HCT116 (cell line): ENCODE data around the gene C11orf91. TPM values are rescaled to one million over a fixed set of nuclear protein-coding genes. Genes with fewer than 3 reads are reported as not detected.

ENCODE experiments used
- ATAC-seq: fragments of 200-7000 bp; cut with Tn5 transposase; 2 replicates; pipeline ENCODE4 v1.9.1; 2020; ENCODE audit warnings: mild to moderate bottlenecking, moderate library complexity
- BruUV-seq: library from RNA; stranded (reverse); fragments of 400-500 nt; replicated peaks from 2 replicates; lab custom pipeline; 2021; lab: Mats Ljungman, UMichigan
- CTCF ChIA-PET: fragments of 300-600 bp; sonication (Branson Sonifier 250); formaldehyde crosslinking; loops from one replicate; lab custom pipeline; 2021; ENCODE audit warnings: antibody characterized with exemption; lab: Charles Lee
- POLR2A ChIA-PET: fragments of 300-600, 350-600 bp; sonication (Branson Sonifier 250); formaldehyde crosslinking; loops from one replicate; lab custom pipeline; 2021; ENCODE audit warnings: antibody characterized with exemption; lab: Charles Lee
- RAD21 ChIA-PET, 2 experiments: fragments of 300-600 bp; sonication (Branson Sonifier 250); formaldehyde crosslinking; loops; one replicate each; lab custom pipeline; 2023; ENCODE audit warnings: low total read pairs in 2 of 2; ENCODE audit not compliant: uncharacterized antibody in 2 of 2, unreplicated experiment in 2 of 2, low non-redundant PET in 1 of 2; lab: Charles Lee
- DNase-seq: peaks from one replicate; pipeline ENCODE4 v3.0.0-alpha.2; 2010; ENCODE audit warnings: low read depth, low spot score
- H2AFZ ChIP-seq: fragments of 200-600 bp; shearing (Covaris generic), sonication (generic); 2 replicates; pipeline ENCODE4 v1.6.1; 2017; ENCODE audit warnings: low read depth, mixed run types, mixed read lengths, antibody characterized with exemption, low read length; ENCODE audit not compliant: poor library complexity, severe bottlenecking
- H3K27ac ChIP-seq: 2 replicates; pipeline ENCODE4 v1.5.1; 2012; ENCODE audit warnings: low read depth, low read length
- H3K27me3 ChIP-seq: fragments of 200-600 bp; sonication (generic); 2 replicates; pipeline ENCODE4 v1.6.1; 2016; ENCODE audit warnings: mixed run types, low read length, mixed read lengths; ENCODE audit not compliant: insufficient read depth
- H3K36me3 ChIP-seq, 2 experiments: fragments of 200-500 bp in 1 of 2; fragments of 200-600 bp in 1 of 2; sonication (Bioruptor generic) in 1 of 2; sonication (generic) in 1 of 2; 2 replicates each; pipeline versions ENCODE4 v1.5.1 to v1.6.1; 2014 to 2016; ENCODE audit warnings: low read length in 2 of 2, inconsistent platforms in 1 of 2, mixed read lengths in 1 of 2, mixed run types in 1 of 2; ENCODE audit not compliant: insufficient read depth in 2 of 2, control insufficient read depth in 1 of 2
- H3K4me1 ChIP-seq, 2 experiments: fragments of 200-600 bp in 1 of 2; sonication (generic) in 1 of 2; 2 replicates each; pipeline versions ENCODE4 v1.5.1 to v1.6.1; 2012 to 2017; ENCODE audit warnings: low read length in 2 of 2, inconsistent platforms in 1 of 2, mild to moderate bottlenecking in 1 of 2, mixed read lengths in 1 of 2, mixed run types in 1 of 2, moderate library complexity in 1 of 2; ENCODE audit not compliant: insufficient read depth in 2 of 2, control insufficient read depth in 1 of 2
- H3K4me2 ChIP-seq: fragments of 200-600 bp; sonication (generic); 2 replicates; pipeline ENCODE4 v1.6.1; 2017; ENCODE audit warnings: mixed run types, low read length, mixed read lengths
- H3K4me3 ChIP-seq, 2 experiments: fragments of 200-600 bp in 1 of 2; sonication (generic) in 1 of 2; replicated peaks in 1 of 2; 2 replicates each; pipeline ENCODE4 v1.5.1; 2011 to 2016; ENCODE audit warnings: low read length in 2 of 2, control low read depth in 1 of 2, low read depth in 1 of 2, mild to moderate bottlenecking in 1 of 2, mixed read lengths in 1 of 2, mixed run types in 1 of 2
- H3K79me2 ChIP-seq: fragments of 200-600 bp; sonication (generic); 2 replicates; pipeline ENCODE4 v1.6.1; 2017; ENCODE audit warnings: mild to moderate bottlenecking, mixed run types, low read length, moderate library complexity, mixed read lengths; ENCODE audit not compliant: insufficient read depth
- H3K9ac ChIP-seq: fragments of 200-600 bp; sonication (generic); 2 replicates; pipeline ENCODE4 v1.6.1; 2016; ENCODE audit warnings: low read length, mixed read lengths
- H3K9me2 ChIP-seq: fragments of 200-600 bp; sonication (generic), shearing (Covaris generic); 2 replicates; pipeline ENCODE4 v1.6.1; 2017; ENCODE audit warnings: mixed run types, mild to moderate bottlenecking, moderate library complexity; ENCODE audit not compliant: insufficient read depth
- H3K9me3 ChIP-seq, 2 experiments: fragments of 200-500 bp in 1 of 2; fragments of 200-600 bp in 1 of 2; sonication (Bioruptor generic) in 1 of 2; sonication (generic) in 1 of 2; 2 replicates each; pipeline ENCODE4 v1.6.1; 2014 to 2017; ENCODE audit warnings: low read length in 2 of 2, mixed read lengths in 2 of 2, inconsistent platforms in 1 of 2, low read depth in 1 of 2, mild to moderate bottlenecking in 1 of 2, mixed run types in 1 of 2, moderate library complexity in 1 of 2; ENCODE audit not compliant: control insufficient read depth in 1 of 2, insufficient read depth in 1 of 2
- H4K20me1 ChIP-seq: fragments of 200-600 bp; sonication (generic), shearing (Covaris generic); 2 replicates; pipeline ENCODE4 v1.6.1; 2017; ENCODE audit warnings: mixed run types, mild to moderate bottlenecking, moderate library complexity; ENCODE audit not compliant: insufficient read depth
- CBX3 ChIP-seq: IDR thresholded peaks from 2 replicates; pipeline ENCODE4 v1.6.1; 2012; ENCODE audit warnings: low read depth
- CEBPB ChIP-seq: IDR thresholded peaks from 2 replicates; pipeline ENCODE4 v1.6.1; 2012; ENCODE audit warnings: low read depth
- EGR1 ChIP-seq: IDR thresholded peaks from 2 replicates; pipeline ENCODE4 v1.6.1; 2012; ENCODE audit warnings: low read depth
- ELF1 ChIP-seq: IDR thresholded peaks from 2 replicates; pipeline ENCODE4 v1.6.1; 2012; ENCODE audit warnings: low read depth, borderline replicate concordance
- EZH2 ChIP-seq: fragments of 200-600 bp; sonication (generic); IDR thresholded peaks from 2 replicates; pipeline ENCODE4 v1.6.1; 2017; ENCODE audit warnings: antibody characterized with exemption, mixed run types
- EZH2phosphoT487 ChIP-seq: fragments of 200-600 bp; IDR thresholded peaks from 2 replicates; pipeline ENCODE4 v1.6.1; 2018; ENCODE audit warnings: antibody characterized with exemption, borderline replicate concordance
- JUND ChIP-seq: IDR thresholded peaks from 2 replicates; pipeline ENCODE4 v1.6.1; 2012
- POLR2A ChIP-seq: IDR thresholded peaks from 2 replicates; pipeline ENCODE4 v1.7.0; 2011; ENCODE audit warnings: borderline replicate concordance; ENCODE audit not compliant: insufficient read depth, insufficient read length; ENCODE audit errors: extremely low read depth
- POLR2AphosphoS5 ChIP-seq: IDR thresholded peaks from 2 replicates; pipeline ENCODE4 v1.6.1; 2011; ENCODE audit warnings: mild to moderate bottlenecking, low read depth, low read length, moderate library complexity
- SRF ChIP-seq: IDR thresholded peaks from 2 replicates; pipeline ENCODE4 v1.6.1; 2012; ENCODE audit warnings: low read depth
- YY1 ChIP-seq: IDR thresholded peaks from 2 replicates; pipeline ENCODE4 v1.6.1; 2011; ENCODE audit warnings: low read length, low read depth, moderate library complexity, mild to moderate bottlenecking; ENCODE audit not compliant: insufficient replicate concordance; ENCODE audit errors: extremely low read depth
- ZFX ChIP-seq: fragments of 450-650 bp; IDR thresholded peaks from 2 replicates; pipeline ENCODE4 v1.6.1; 2017
- intact Hi-C: fragments of 100-400 bp; cut with micrococcal nuclease; formaldehyde crosslinking; loops from 2 replicates; pipeline ENCODE4 v1.10.0; 2022
- total RNA-seq: library from RNA; stranded (reverse); gene quantifications from one replicate; pipeline ENCODE4 v1.2.1, GENCODE V29; 2021; ENCODE audit not compliant: unreplicated experiment
- TF ChIP-seq, protein P1 (sequence below): IDR thresholded peaks from 2 replicates; pipeline ENCODE4 v1.6.1; 2012
- TF ChIP-seq, protein P2 (sequence below): IDR thresholded peaks from 2 replicates; pipeline ENCODE4 v1.6.1; 2012
- TF ChIP-seq, protein P3 (sequence below): IDR thresholded peaks from 2 replicates; pipeline ENCODE4 v1.6.1; 2011; ENCODE audit warnings: mild to moderate bottlenecking, low read length, moderate library complexity; ENCODE audit not compliant: insufficient replicate concordance; ENCODE audit errors: extremely low read depth

Gene C11orf91
- total RNA-seq, 1 experiment from 2014 or later = 0.54 TPM

DNA sequence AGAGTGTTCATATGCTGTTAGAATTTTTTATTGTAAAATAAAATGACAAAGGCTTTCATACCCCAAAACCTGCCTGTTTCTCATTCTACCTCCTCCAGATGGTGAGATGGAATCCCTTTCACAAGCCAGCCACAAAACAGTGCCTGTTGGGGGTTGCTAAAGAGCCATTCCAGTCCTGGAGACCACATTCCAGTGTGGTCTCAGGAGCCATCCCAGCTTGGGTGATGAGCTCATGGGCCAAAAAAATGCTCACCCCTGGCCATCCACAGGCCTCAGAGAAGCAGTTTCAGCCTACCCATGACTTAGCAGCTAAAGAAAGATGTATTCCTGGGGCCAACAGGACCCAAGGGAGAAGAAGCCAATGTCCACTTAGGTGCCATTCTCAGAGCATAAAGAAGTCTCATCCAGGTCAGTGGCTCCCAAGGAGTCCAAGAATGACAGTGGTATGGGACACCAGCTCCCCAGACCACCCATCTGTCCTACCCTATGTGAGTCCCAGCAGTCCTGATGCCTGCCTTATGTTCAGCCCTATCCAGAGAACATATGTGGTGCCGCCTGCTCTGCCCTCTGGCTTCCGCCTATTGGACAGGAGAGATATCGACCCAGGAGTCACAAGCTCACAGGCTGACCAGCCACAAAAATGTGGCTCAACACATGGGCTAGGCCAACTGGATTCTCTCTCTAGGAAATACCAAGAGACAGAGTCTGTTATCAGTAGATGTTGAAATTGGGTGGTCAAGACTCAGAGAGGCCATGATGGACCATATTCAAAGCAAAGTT is 26.4 kb downstream of the C11orf91 start:
- BruUV-seq = no TSS peak
- Histone ChIP-seq H3K9me2 (no peaks in the 10 kb centered on the region), H3K27ac (no peak overlapping the region), H3K4me3 (no peak overlapping the region), H3K36me3 (no peaks in the 10 kb centered on the region), H2AFZ (no peak overlapping the region), H3K9ac (no peak overlapping the region), H3K4me1 (peaks cover 0 to 14% of the 10 kb centered on the region in 2 experiments; a peak in 2 of 4 replicates), H3K9me3 (no peaks in the 10 kb centered on the region), H3K4me2 (no peak overlapping the region), H3K79me2 (no peaks in the 10 kb centered on the region), H3K27me3 (no peaks in the 10 kb centered on the region), H4K20me1 (no peaks in the 10 kb centered on the region)
- DNase-seq = no peak
- intact Hi-C loops = no loop called here
- POLR2A ChIA-PET = no interaction called here
- RAD21 ChIA-PET = no interaction called here
- no peak for ATAC-seq
- no peak for TF ChIP-seq EZH2phosphoT487
- TF ChIP-seq, protein P1, sequence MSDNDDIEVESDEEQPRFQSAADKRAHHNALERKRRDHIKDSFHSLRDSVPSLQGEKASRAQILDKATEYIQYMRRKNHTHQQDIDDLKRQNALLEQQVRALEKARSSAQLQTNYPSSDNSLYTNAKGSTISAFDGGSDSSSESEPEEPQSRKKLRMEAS = no peak
- CTCF ChIA-PET = interaction anchor here (0.8 kb wide), 1 partner anchor 68 kb away, joined by 3 read pairs; no protein-coding TSS in a partner anchor

DNA sequence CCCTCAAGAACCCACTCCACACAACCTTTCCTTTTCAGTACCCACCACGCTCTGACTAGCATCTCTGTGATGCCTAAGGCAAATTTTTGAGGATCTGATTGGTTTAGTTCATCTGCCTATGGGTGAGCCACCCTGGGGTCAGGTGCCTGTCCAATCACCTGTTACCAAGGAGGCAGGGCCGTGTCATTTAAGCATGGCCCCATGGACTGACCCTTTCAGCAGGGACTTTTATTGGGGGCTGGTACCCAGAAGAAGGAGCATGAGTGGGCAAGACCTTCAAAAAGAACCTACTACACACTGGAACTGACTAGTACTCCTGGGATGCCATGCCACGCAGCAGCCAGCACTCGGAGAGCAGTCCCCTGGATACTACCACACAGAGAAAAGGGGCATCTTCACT is 28.4 kb downstream of the C11orf91 start:
- DNase-seq = no peak
- H4K20me1 ChIP-seq = no peaks in the 10 kb centered on the region
- intact Hi-C loops = no loop called here
- H3K27me3 ChIP-seq = no peaks in the 10 kb centered on the region
- no TSS peak for BruUV-seq
- POLR2A ChIA-PET = no interaction called here
- H3K36me3 ChIP-seq = no peaks in the 10 kb centered on the region
- no peak for ATAC-seq
- TF ChIP-seq JUND (no peak), ELF1 (no peak), EGR1 (no peak), CEBPB (no peak), EZH2 (no peak), ZFX (no peak), SRF (no peak), POLR2AphosphoS5 (no peak), YY1 (no peak), POLR2A (no peak), CBX3 (no peak)
- TF ChIP-seq, protein P2, sequence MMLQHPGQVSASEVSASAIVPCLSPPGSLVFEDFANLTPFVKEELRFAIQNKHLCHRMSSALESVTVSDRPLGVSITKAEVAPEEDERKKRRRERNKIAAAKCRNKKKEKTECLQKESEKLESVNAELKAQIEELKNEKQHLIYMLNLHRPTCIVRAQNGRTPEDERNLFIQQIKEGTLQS = no peak
- TF ChIP-seq, protein P1 = no peak
- TF ChIP-seq, protein P3, sequence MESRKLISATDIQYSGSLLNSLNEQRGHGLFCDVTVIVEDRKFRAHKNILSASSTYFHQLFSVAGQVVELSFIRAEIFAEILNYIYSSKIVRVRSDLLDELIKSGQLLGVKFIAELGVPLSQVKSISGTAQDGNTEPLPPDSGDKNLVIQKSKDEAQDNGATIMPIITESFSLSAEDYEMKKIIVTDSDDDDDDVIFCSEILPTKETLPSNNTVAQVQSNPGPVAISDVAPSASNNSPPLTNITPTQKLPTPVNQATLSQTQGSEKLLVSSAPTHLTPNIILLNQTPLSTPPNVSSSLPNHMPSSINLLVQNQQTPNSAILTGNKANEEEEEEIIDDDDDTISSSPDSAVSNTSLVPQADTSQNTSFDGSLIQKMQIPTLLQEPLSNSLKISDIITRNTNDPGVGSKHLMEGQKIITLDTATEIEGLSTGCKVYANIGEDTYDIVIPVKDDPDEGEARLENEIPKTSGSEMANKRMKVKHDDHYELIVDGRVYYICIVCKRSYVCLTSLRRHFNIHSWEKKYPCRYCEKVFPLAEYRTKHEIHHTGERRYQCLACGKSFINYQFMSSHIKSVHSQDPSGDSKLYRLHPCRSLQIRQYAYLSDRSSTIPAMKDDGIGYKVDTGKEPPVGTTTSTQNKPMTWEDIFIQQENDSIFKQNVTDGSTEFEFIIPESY = no peak
- TF ChIP-seq, all 23 proteins: peak for 0
- no peaks in the 10 kb centered on the region for H3K9me2 ChIP-seq
- H3K4me2 ChIP-seq = no peak overlapping the region
- RAD21 ChIA-PET = no interaction called here
- H3K9me3 ChIP-seq = no peaks in the 10 kb centered on the region
- H3K9ac ChIP-seq = no peak overlapping the region
- CTCF ChIA-PET = no interaction called here
- peaks cover 0 to 14% of the 10 kb centered on the region in 2 experiments; a peak in 2 of 4 replicates for H3K4me1 ChIP-seq
- H3K27ac ChIP-seq = no peak overlapping the region
- H2AFZ ChIP-seq = no peak overlapping the region
- no peak overlapping the region for H3K4me3 ChIP-seq
- no peaks in the 10 kb centered on the region for H3K79me2 ChIP-seq
